Spleen (tissue), 11 donors: ENCODE data around the gene MIB1. TPM values are rescaled to one million over a fixed set of nuclear protein-coding genes. Genes with fewer than 3 reads are reported as not detected.

Experiments used
- DNase-seq: peaks from one replicate; pipeline ENCODE4 v3.0.0-alpha.2; 2020
- H3K27ac ChIP-seq, 8 donors: fragments of 200-600 bp; sonication (generic) in 7 of 8; 1 replicate in 4 of 8; 2 replicates in 4 of 8; pipeline versions ENCODE4 v1.5.0 to v1.8.0; 2016 to 2021; ENCODE audit warnings: inconsistent platforms in 4 of 8, mild to moderate bottlenecking in 4 of 8, moderate library complexity in 1 of 8
- H3K27me3 ChIP-seq, 7 donors: fragments of 200-600 bp; sonication (generic) in 6 of 7; replicated peaks in 1 of 7; 1 replicate in 4 of 7; 2 replicates in 3 of 7; pipeline versions ENCODE4 v1.5.0 to v1.8.0; 2016 to 2021; ENCODE audit warnings: inconsistent platforms in 3 of 7, mild to moderate bottlenecking in 1 of 7
- H3K36me3 ChIP-seq, 6 donors: fragments of 200-600 bp; sonication (generic) in 5 of 6; 1 replicate in 4 of 6; 2 replicates in 2 of 6; pipeline versions ENCODE4 v1.5.0 to v1.8.0; 2016 to 2021; ENCODE audit warnings: inconsistent platforms in 2 of 6
- H3K4me1 ChIP-seq, 6 donors: fragments of 200-600 bp; sonication (generic) in 5 of 6; 1 replicate in 3 of 6; 2 replicates in 3 of 6; pipeline versions ENCODE4 v1.5.0 to v1.8.0; 2016 to 2021; ENCODE audit warnings: inconsistent platforms in 3 of 6
- H3K4me3 ChIP-seq, 8 donors: fragments of 200-600 bp; sonication (generic) in 7 of 8; 1 replicate in 4 of 8; 2 replicates in 4 of 8; pipeline versions ENCODE4 v1.5.0 to v1.8.0; 2016 to 2021; ENCODE audit warnings: inconsistent platforms in 4 of 8, mild to moderate bottlenecking in 4 of 8, moderate library complexity in 2 of 8
- H3K9me3 ChIP-seq, 8 donors: fragments of 200-600 bp; sonication (generic) in 7 of 8; 1 replicate in 4 of 8; 2 replicates in 4 of 8; pipeline versions ENCODE4 v1.5.0 to v1.8.0; 2016 to 2021; ENCODE audit warnings: inconsistent platforms in 4 of 8
- CTCF ChIP-seq, 11 experiments: fragments of 200-600 bp in 7 of 11; fragments of 450-650 bp in 4 of 11; sonication (generic) in 4 of 11; IDR thresholded peaks in 8 of 11; conservative IDR thresholded peaks in 3 of 11; 1 replicate in 7 of 11; 2 replicates in 4 of 11; pipeline versions ENCODE4 v1.4.0 to v1.8.0; 2016 to 2021; ENCODE audit warnings: antibody characterized with exemption in 11 of 11, inconsistent platforms in 4 of 11, mild to moderate bottlenecking in 1 of 11
- POLR2A ChIP-seq, 3 donors: fragments of 450-650 bp; IDR thresholded peaks; one replicate each; pipeline ENCODE4 v1.5.1; 2017; ENCODE audit warnings: antibody characterized with exemption in 3 of 3, mild to moderate bottlenecking in 1 of 3
- POLR2AphosphoS5 ChIP-seq, 3 donors: sonication (generic); formaldehyde crosslinking; IDR thresholded peaks; one replicate each; pipeline ENCODE4 v1.5.1; 2017; ENCODE audit warnings: antibody characterized with exemption in 3 of 3
- WGBS, 5 donors: extraction: QIAGEN DNeasy Blood & Tissue Kit in 3 of 5; methylation state at CpG; one replicate each; pipeline versions ENCODE4 v1.1.5 to v1.1.7; 2013 to 2018; 5-methylcytosine and 5-hydroxymethylcytosine counted together
- intact Hi-C: fragments of 100-400 bp; cut with DNase I; formaldehyde crosslinking; loops from one replicate; pipeline ENCODE4 v1.15.0; 2023; ENCODE audit warnings: low total_unique reads
- polyA plus RNA-seq, 3 donors: library from polyadenylated mRNA; stranded (reverse); fragments of 200-250 nt; gene quantifications; one replicate each; pipeline ENCODE4 v1.2.1, GENCODE V29; 2013
- small RNA-seq, 4 donors: library from RNA; depleted of rRNA; stranded (forward); fragments of <200 nt; gene quantifications; one replicate each; pipeline ENCODE3, GENCODE V24; 2016
- total RNA-seq, 7 donors: library from RNA; depleted of rRNA in 3 of 7; stranded (reverse); fragments of >200 nt in 3 of 7; fragmentation: NEBNext Ultra II Directional in 4 of 7; extraction: Animal tissue kit (Norgen Biotek cat#: 25700) in 4 of 7; gene quantifications; one replicate each; pipeline versions ENCODE4 v1.1.0 to v1.2.1, GENCODE V29; 2016 to 2021
- donor health status: healthy with polysubstance abuse.
- donor health status: DM: no; HTN: no; CAD: no; lungs with moderate emphysema.
- donor health status: DM: no; HTN: no; CAD: no.
- donor health status: Bipolar disorder and iron deficiency.
- donor health status: healthy.
- donor health status: DM: no; HTN: no; CAD: no.
- donor health status: DM: yes; HTN: yes; CAD: no.

The MIB1 gene
- total and polyA plus RNA-seq, 10 donors: 2.7 to 33.3 (median 27.3) TPM

GRCh38 chr18:21915546-21915945 lies 175.0 kb downstream of the MIB1 start:
- no peaks in the 10 kb centered on the region for H3K4me1 ChIP-seq
- peaks cover 0 to 32% (median 24%) of the 10 kb centered on the region in 8 donors for H3K9me3 ChIP-seq
- H3K27me3 ChIP-seq: no peaks in the 10 kb centered on the region
- DNase-seq: no peak
- H3K36me3 ChIP-seq: no peaks in the 10 kb centered on the region
- 78 to 89% (median 81%) methylated on average over 9 of the region's 9 CpGs for WGBS, 5 donors
- intact Hi-C loops: loop anchor here (10.0 kb wide), 2 partner anchors 269 to 649 kb away; no protein-coding TSS in a partner anchor
- TF ChIP-seq CTCF (IDR thresholded peaks at IDR 0.05 in 8 of 11, conservative IDR thresholded peaks at IDR 0.05 in 3 of 11) (no peak), POLR2AphosphoS5 (IDR thresholded peaks at IDR 0.05) (no peak), POLR2A (IDR thresholded peaks at IDR 0.05) (no peak)
- peak overlapping the region in 2 of 8 donors; percentile 10 to 15 for H3K27ac ChIP-seq
- H3K4me3 ChIP-seq: no peak overlapping the region

- peaks cover 0 to 32% (median 24%) of the 10 kb centered on the region in 8 donors for H3K9me3 ChIP-seq
- TF ChIP-seq POLR2AphosphoS5 (IDR thresholded peaks at IDR 0.05) (no peak), POLR2A (IDR thresholded peaks at IDR 0.05) (no peak), CTCF (IDR thresholded peaks at IDR 0.05 in 8 of 11, conservative IDR thresholded peaks at IDR 0.05 in 3 of 11) (no peak)
- no peak overlapping the region for H3K27ac ChIP-seq
- 62 to 82% (median 68%) methylated on average over 2 of the region's 2 CpGs for WGBS, 5 donors
- no peaks in the 10 kb centered on the region for H3K36me3 ChIP-seq
- H3K4me3 ChIP-seq: no peak overlapping the region
- H3K4me1 ChIP-seq: no peaks in the 10 kb centered on the region
- H3K27me3 ChIP-seq: no peaks in the 10 kb centered on the region
- DNase-seq: no peak
- intact Hi-C loops: loop anchor here (10.0 kb wide), 2 partner anchors 268 to 648 kb away; no protein-coding TSS in a partner anchor
Measured at GRCh38 chr18:21916594-21916993, 176.0 kb downstream of the MIB1 start.

GRCh38 chr18:21918693-21919092 lies 178.1 kb downstream of the MIB1 start:
- WGBS, 5 donors: 88 to 93% (median 91%) methylated on average over 1 of the region's 1 CpG
- intact Hi-C loops: loop anchor here (10.0 kb wide), 2 partner anchors 266 to 646 kb away; no protein-coding TSS in a partner anchor
- H3K9me3 ChIP-seq: peaks cover 0 to 32% (median 24%) of the 10 kb centered on the region in 8 donors
- H3K4me3 ChIP-seq: no peak overlapping the region
- no peak overlapping the region for H3K27ac ChIP-seq
- TF ChIP-seq POLR2A (IDR thresholded peaks at IDR 0.05) (no peak), POLR2AphosphoS5 (IDR thresholded peaks at IDR 0.05) (no peak), CTCF (IDR thresholded peaks at IDR 0.05 in 8 of 11, conservative IDR thresholded peaks at IDR 0.05 in 3 of 11) (no peak)
- no peak for DNase-seq
- no peaks in the 10 kb centered on the region for H3K36me3 ChIP-seq
- no peaks in the 10 kb centered on the region for H3K27me3 ChIP-seq
- no peaks in the 10 kb centered on the region for H3K4me1 ChIP-seq

Small RNA genes within 50 kb of the gene (small RNA-seq; reads per million reads assigned to genes)
- gene AC103987.3 (0 reads per million in 4 donors), gene RF00019 (0 reads per million in 4 donors), gene RF00045 (0 reads per million in 4 donors), gene RF01241 (0 reads per million in 4 donors), gene RN7SL233P (0 reads per million in 4 donors), gene RNU6-1038P (0 reads per million in 4 donors)

Other genes starting within 250 kb of the MIB1 start
- 10 to 100 TPM; 18.9 to 35.0 (median 21.3) TPM for gene ESCO1, start 140.1 kb upstream of the MIB1 start, total RNA-seq
- 10 to 100 TPM; 13.5 to 15.2 (median 15.0) TPM for gene ESCO1, start 140.1 kb upstream of the MIB1 start, polyA plus RNA-seq
- gene SNRPD1, start 128.5 kb upstream of the MIB1 start, total RNA-seq: 10 to 100 TPM in 5 of 7 donors, 1 to 10 TPM in 2; 5.6 to 52.6 (median 28.7) TPM
- 10 to 100 TPM; 19.0 to 33.1 (median 27.0) TPM for gene SNRPD1, start 128.5 kb upstream of the MIB1 start, polyA plus RNA-seq
- 10 to 100 TPM; 23.8 to 34.8 (median 29.0) TPM for gene ABHD3, start 36.0 kb upstream of the MIB1 start, total RNA-seq
- 10 to 100 TPM; 25.3 to 34.4 (median 25.9) TPM for gene ABHD3, start 36.0 kb upstream of the MIB1 start, polyA plus RNA-seq